WTC11 (cell line): ENCODE data around the gene TPCN2. TPM values are rescaled to one million over a fixed set of nuclear protein-coding genes. Genes with fewer than 3 reads are reported as not detected.

ENCODE experiments used
- ATAC-seq: fragments of 200-7000 bp; cut with Tn5 transposase; 2 replicates; pipeline ENCODE4 v1.10.0; 2021; ENCODE audit warnings: mild to moderate bottlenecking, moderate library complexity
- CTCF ChIA-PET: fragments of 300-600 bp; sonication (Branson Sonifier 250); formaldehyde crosslinking; loops from one replicate; lab custom pipeline; 2021; ENCODE audit warnings: antibody characterized with exemption; lab: Charles Lee
- POLR2A ChIA-PET: fragments of 350-600 bp; sonication (Branson Sonifier 250); formaldehyde crosslinking; loops from one replicate; lab custom pipeline; 2021; ENCODE audit warnings: antibody characterized with exemption; lab: Charles Lee
- DNase-seq: peaks from one replicate; pipeline ENCODE4 v3.0.0; 2021; ENCODE audit warnings: low spot score
- H3K27ac Mint-ChIP-seq: 2 replicates; pipeline ENCODE4 v1.8.0; 2021; ENCODE audit warnings: mixed read lengths
- H3K27me3 Mint-ChIP-seq: 2 replicates; pipeline ENCODE4 v1.8.0; 2021; ENCODE audit warnings: low read depth, mild to moderate bottlenecking, moderate library complexity, mixed read lengths
- H3K36me3 Mint-ChIP-seq: 2 replicates; pipeline ENCODE4 v1.8.0; 2021; ENCODE audit warnings: mixed read lengths
- H3K4me1 Mint-ChIP-seq: 2 replicates; pipeline ENCODE4 v1.8.0; 2022; ENCODE audit warnings: mixed read lengths
- H3K4me3 Mint-ChIP-seq: 2 replicates; pipeline ENCODE4 v1.8.0; 2021; ENCODE audit warnings: mild to moderate bottlenecking, moderate library complexity, mixed read lengths
- H3K9me3 Mint-ChIP-seq: 2 replicates; pipeline ENCODE4 v1.8.0; 2021; ENCODE audit warnings: mixed read lengths
- CREM ChIP-seq: sonication (generic); formaldehyde crosslinking; IDR thresholded peaks from 2 replicates; pipeline ENCODE4 v1.8.1; 2022; ENCODE audit warnings: mild to moderate bottlenecking, missing genetic modification reagents, moderate library complexity
- E2F5 ChIP-seq: sonication (generic); formaldehyde crosslinking; IDR thresholded peaks from 2 replicates; pipeline ENCODE4 v1.8.1; 2022; ENCODE audit warnings: mild to moderate bottlenecking, moderate library complexity, missing genetic modification reagents
- EMX1 ChIP-seq: fragments of 250-450 bp; sonication (Bioruptor Pico); IDR thresholded peaks from 2 replicates; pipeline ENCODE4 v1.8.0; 2021; ENCODE audit warnings: mild to moderate bottlenecking
- FOXP1 ChIP-seq: sonication (generic); formaldehyde crosslinking; IDR thresholded peaks from 2 replicates; pipeline ENCODE4 v1.8.0; 2022; ENCODE audit warnings: missing genetic modification reagents, mild to moderate bottlenecking, moderate library complexity, borderline replicate concordance
- JAZF1 ChIP-seq: fragments of 250-450 bp; sonication (Bioruptor Pico); IDR thresholded peaks from 2 replicates; pipeline ENCODE4 v1.9.0; 2021; ENCODE audit warnings: moderate library complexity, mild to moderate bottlenecking, inconsistent platforms
- JUN ChIP-seq: sonication (generic); formaldehyde crosslinking; IDR thresholded peaks from 2 replicates; pipeline ENCODE4 v1.8.0; 2023; ENCODE audit warnings: mild to moderate bottlenecking, missing genetic modification reagents
- KAT7 ChIP-seq: sonication (generic); formaldehyde crosslinking; IDR thresholded peaks from 2 replicates; pipeline ENCODE4 v1.8.1; 2023; ENCODE audit warnings: missing genetic modification reagents, mild to moderate bottlenecking, borderline replicate concordance
- OVOL2 ChIP-seq: fragments of 250-450 bp; sonication (Bioruptor Pico); IDR thresholded peaks from 2 replicates; pipeline ENCODE4 v1.9.0; 2021; ENCODE audit warnings: mild to moderate bottlenecking, borderline replicate concordance
- RELA ChIP-seq: sonication (generic); formaldehyde crosslinking; IDR thresholded peaks from 2 replicates; pipeline ENCODE4 v1.8.1; 2022; ENCODE audit warnings: missing genetic modification reagents, mild to moderate bottlenecking, borderline replicate concordance
- STAT6 ChIP-seq: sonication (generic); formaldehyde crosslinking; conservative IDR thresholded peaks from 2 replicates; pipeline ENCODE4 v1.8.1; 2023; ENCODE audit warnings: mild to moderate bottlenecking, low read depth, missing genetic modification reagents, moderate library complexity
- TP53 ChIP-seq: sonication (generic); formaldehyde crosslinking; IDR thresholded peaks from 2 replicates; pipeline ENCODE4 v1.8.1; 2023; ENCODE audit warnings: mild to moderate bottlenecking, missing genetic modification reagents
- USF1 ChIP-seq: sonication (generic); formaldehyde crosslinking; IDR thresholded peaks from 2 replicates; pipeline ENCODE4 v1.8.0; 2022; ENCODE audit warnings: mild to moderate bottlenecking, missing genetic modification reagents
- ZNF138 ChIP-seq: sonication (generic); formaldehyde crosslinking; conservative IDR thresholded peaks from 2 replicates; pipeline ENCODE4 v1.8.1; 2022; ENCODE audit warnings: mild to moderate bottlenecking, moderate library complexity, missing genetic modification reagents
- ZNF263 ChIP-seq: sonication (generic); formaldehyde crosslinking; IDR thresholded peaks from 2 replicates; pipeline ENCODE4 v1.8.1; 2022; ENCODE audit warnings: low read depth, mild to moderate bottlenecking, moderate library complexity, missing genetic modification reagents
- ZNF317 ChIP-seq: sonication (generic); formaldehyde crosslinking; IDR thresholded peaks from 2 replicates; pipeline ENCODE4 v1.8.1; 2023; ENCODE audit warnings: low read depth, mild to moderate bottlenecking, moderate library complexity, missing genetic modification reagents, borderline replicate concordance
- ZNF423 ChIP-seq: fragments of 250-450 bp; sonication (Bioruptor Pico); IDR thresholded peaks from 2 replicates; pipeline ENCODE4 v2.1.2; 2022; ENCODE audit warnings: mild to moderate bottlenecking, moderate library complexity
- ZNF671 ChIP-seq: fragments of 250-450 bp; sonication (Bioruptor Pico); IDR thresholded peaks from 2 replicates; pipeline ENCODE4 v1.8.0; 2021; ENCODE audit warnings: mild to moderate bottlenecking
- total RNA-seq: library from RNA; stranded (reverse); gene quantifications from 3 replicates; pipeline ENCODE4 v1.2.3, GENCODE V29; 2021
- TF ChIP-seq, protein P1 (sequence below): sonication (generic); formaldehyde crosslinking; IDR thresholded peaks from 2 replicates; pipeline ENCODE4 v1.8.0; 2022; ENCODE audit warnings: mild to moderate bottlenecking, missing genetic modification reagents
- TF ChIP-seq, protein P2 (sequence below): fragments of 250-450 bp; sonication (Bioruptor Pico); IDR thresholded peaks from 2 replicates; pipeline ENCODE4 v1.9.0; 2021; ENCODE audit warnings: mild to moderate bottlenecking
- TF ChIP-seq, protein P3 (sequence below): sonication (generic); formaldehyde crosslinking; IDR thresholded peaks from 2 replicates; pipeline ENCODE4 v1.8.1; 2022; ENCODE audit warnings: low read depth, mild to moderate bottlenecking, moderate library complexity, missing genetic modification reagents, borderline replicate concordance
- TF ChIP-seq, protein P4 (sequence below): sonication (generic); formaldehyde crosslinking; IDR thresholded peaks from 2 replicates; pipeline ENCODE4 v1.8.1; 2022; ENCODE audit warnings: low read depth, missing genetic modification reagents, borderline replicate concordance

Gene TPCN2
- total RNA-seq, 1 experiment from 2014 or later: 24.6 TPM

GRCh38 chr11:69080257-69080995 lies 31.7 kb downstream of the TPCN2 start:
- Mint-ChIP-seq H3K4me3 (no peak overlapping the region), H3K9me3 (no peaks in the 10 kb centered on the region; the same call in 1 of the 2 replicates), H3K36me3 (peaks cover 17% of the 10 kb centered on the region), H3K4me1 (no peaks in the 10 kb centered on the region), H3K27ac (no peak overlapping the region), H3K27me3 (no peaks in the 10 kb centered on the region)
- ATAC-seq: no peak
- ChIA-PET POLR2A (no interaction called here), CTCF (interaction anchor here (1.2 to 1.6 kb wide), 2 partner anchors 51 to 68 kb away, joined by 3 to 4 read pairs; partner anchors contain the start of gene MRGPRF)
- no peak for DNase-seq
- no peak for TF ChIP-seq CREM (CRISPR knock-in tag)
- TF ChIP-seq ZNF263 (CRISPR knock-in tag): no peak
- no peak for TF ChIP-seq FOXP1 (CRISPR knock-in tag)
- TF ChIP-seq ZNF671 (CRISPR knock-in tag): no peak
- TF ChIP-seq KAT7 (CRISPR knock-in tag): no peak
- TF ChIP-seq OVOL2 (CRISPR knock-in tag): no peak

GRCh38 chr11:69081180-69081579 lies 32.4 kb downstream of the TPCN2 start:
- H3K4me1 Mint-ChIP-seq: no peaks in the 10 kb centered on the region
- TF ChIP-seq, protein P1, sequence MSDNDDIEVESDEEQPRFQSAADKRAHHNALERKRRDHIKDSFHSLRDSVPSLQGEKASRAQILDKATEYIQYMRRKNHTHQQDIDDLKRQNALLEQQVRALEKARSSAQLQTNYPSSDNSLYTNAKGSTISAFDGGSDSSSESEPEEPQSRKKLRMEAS (CRISPR knock-in tag): no peak
- TF ChIP-seq JUN (CRISPR knock-in tag): no peak
- no peak for TF ChIP-seq KAT7 (CRISPR knock-in tag)
- TF ChIP-seq ZNF138 (CRISPR knock-in tag): no peak
- TF ChIP-seq EMX1 (CRISPR knock-in tag): no peak
- TF ChIP-seq ZNF423 (CRISPR knock-in tag): no peak
- no peak for TF ChIP-seq ZNF671 (CRISPR knock-in tag)
- no peak for TF ChIP-seq USF1 (CRISPR knock-in tag)
- TF ChIP-seq JAZF1 (CRISPR knock-in tag): no peak
- TF ChIP-seq, protein P2, sequence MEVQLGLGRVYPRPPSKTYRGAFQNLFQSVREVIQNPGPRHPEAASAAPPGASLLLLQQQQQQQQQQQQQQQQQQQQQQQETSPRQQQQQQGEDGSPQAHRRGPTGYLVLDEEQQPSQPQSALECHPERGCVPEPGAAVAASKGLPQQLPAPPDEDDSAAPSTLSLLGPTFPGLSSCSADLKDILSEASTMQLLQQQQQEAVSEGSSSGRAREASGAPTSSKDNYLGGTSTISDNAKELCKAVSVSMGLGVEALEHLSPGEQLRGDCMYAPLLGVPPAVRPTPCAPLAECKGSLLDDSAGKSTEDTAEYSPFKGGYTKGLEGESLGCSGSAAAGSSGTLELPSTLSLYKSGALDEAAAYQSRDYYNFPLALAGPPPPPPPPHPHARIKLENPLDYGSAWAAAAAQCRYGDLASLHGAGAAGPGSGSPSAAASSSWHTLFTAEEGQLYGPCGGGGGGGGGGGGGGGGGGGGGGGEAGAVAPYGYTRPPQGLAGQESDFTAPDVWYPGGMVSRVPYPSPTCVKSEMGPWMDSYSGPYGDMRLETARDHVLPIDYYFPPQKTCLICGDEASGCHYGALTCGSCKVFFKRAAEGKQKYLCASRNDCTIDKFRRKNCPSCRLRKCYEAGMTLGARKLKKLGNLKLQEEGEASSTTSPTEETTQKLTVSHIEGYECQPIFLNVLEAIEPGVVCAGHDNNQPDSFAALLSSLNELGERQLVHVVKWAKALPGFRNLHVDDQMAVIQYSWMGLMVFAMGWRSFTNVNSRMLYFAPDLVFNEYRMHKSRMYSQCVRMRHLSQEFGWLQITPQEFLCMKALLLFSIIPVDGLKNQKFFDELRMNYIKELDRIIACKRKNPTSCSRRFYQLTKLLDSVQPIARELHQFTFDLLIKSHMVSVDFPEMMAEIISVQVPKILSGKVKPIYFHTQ (CRISPR knock-in tag): no peak
- TF ChIP-seq STAT6 (CRISPR knock-in tag): no peak
- TF ChIP-seq FOXP1 (CRISPR knock-in tag): no peak
- no peak for TF ChIP-seq TP53 (CRISPR knock-in tag)
- TF ChIP-seq, protein P3, sequence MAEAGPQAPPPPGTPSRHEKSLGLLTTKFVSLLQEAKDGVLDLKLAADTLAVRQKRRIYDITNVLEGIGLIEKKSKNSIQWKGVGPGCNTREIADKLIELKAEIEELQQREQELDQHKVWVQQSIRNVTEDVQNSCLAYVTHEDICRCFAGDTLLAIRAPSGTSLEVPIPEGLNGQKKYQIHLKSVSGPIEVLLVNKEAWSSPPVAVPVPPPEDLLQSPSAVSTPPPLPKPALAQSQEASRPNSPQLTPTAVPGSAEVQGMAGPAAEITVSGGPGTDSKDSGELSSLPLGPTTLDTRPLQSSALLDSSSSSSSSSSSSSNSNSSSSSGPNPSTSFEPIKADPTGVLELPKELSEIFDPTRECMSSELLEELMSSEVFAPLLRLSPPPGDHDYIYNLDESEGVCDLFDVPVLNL: no peak
- TF ChIP-seq RELA (CRISPR knock-in tag): no peak
- TF ChIP-seq ZNF317 (CRISPR knock-in tag): no peak
- TF ChIP-seq E2F5 (CRISPR knock-in tag): no peak
- TF ChIP-seq, protein P4, sequence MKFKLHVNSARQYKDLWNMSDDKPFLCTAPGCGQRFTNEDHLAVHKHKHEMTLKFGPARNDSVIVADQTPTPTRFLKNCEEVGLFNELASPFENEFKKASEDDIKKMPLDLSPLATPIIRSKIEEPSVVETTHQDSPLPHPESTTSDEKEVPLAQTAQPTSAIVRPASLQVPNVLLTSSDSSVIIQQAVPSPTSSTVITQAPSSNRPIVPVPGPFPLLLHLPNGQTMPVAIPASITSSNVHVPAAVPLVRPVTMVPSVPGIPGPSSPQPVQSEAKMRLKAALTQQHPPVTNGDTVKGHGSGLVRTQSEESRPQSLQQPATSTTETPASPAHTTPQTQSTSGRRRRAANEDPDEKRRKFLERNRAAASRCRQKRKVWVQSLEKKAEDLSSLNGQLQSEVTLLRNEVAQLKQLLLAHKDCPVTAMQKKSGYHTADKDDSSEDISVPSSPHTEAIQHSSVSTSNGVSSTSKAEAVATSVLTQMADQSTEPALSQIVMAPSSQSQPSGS (CRISPR knock-in tag): no peak
- no peaks in the 10 kb centered on the region for H3K27me3 Mint-ChIP-seq
- H3K27ac Mint-ChIP-seq: no peak overlapping the region
- ChIA-PET POLR2A (no interaction called here), CTCF (interaction anchor here (1.6 kb wide), 1 partner anchor 50 kb away, joined by 4 read pairs; no protein-coding TSS in a partner anchor)
- peaks cover 17% of the 10 kb centered on the region for H3K36me3 Mint-ChIP-seq
- DNase-seq: no peak
- no peak for ATAC-seq
- no peak overlapping the region for H3K4me3 Mint-ChIP-seq
- no peaks in the 10 kb centered on the region; the same call in 1 of the 2 replicates for H3K9me3 Mint-ChIP-seq
